Omental fat pad (tissue), 4 donors: ENCODE results near the gene LMCD1. TPM values are rescaled to one million over a fixed set of nuclear protein-coding genes. Genes with fewer than 3 reads are reported as not detected.

Experiments
- ATAC-seq: fragments of 150-250 bp; one replicate; pipeline ENCODE4 v1.9.1; 2016; ENCODE audit warnings: mild to moderate bottlenecking, moderate library complexity; ENCODE audit not compliant: low FRiP score
- DNase-seq: peaks from one replicate; pipeline ENCODE4 v3.0.0-alpha.2; 2019; ENCODE audit warnings: low spot score
- CTCF ChIP-seq, 3 donors: fragments of 450-650 bp; IDR thresholded peaks; one replicate each; pipeline ENCODE4 v1.5.1; 2016 to 2017; ENCODE audit warnings: antibody characterized with exemption in 3 of 3, mild to moderate bottlenecking in 3 of 3, moderate library complexity in 2 of 3
- total RNA-seq, 4 donors: library from RNA; depleted of rRNA; stranded (reverse); fragments of >200 nt; gene quantifications; one replicate each; pipeline ENCODE4 v1.1.0, GENCODE V29; 2016

The LMCD1 gene
- total RNA-seq, 4 donors from 2014 or later, result 135 to 1,380 (median 270) TPM

GRCh38 chr3:8599146-8599545, 97.5 kb downstream of the LMCD1 start:
- DNase-seq (no peak), ATAC-seq (no peak)
- no peak for TF ChIP-seq CTCF (IDR thresholded peaks at IDR 0.05)

- no peak for TF ChIP-seq CTCF (IDR thresholded peaks at IDR 0.05)
- no peak for DNase-seq
- ATAC-seq, result no peak
These were observed 98.8 kb downstream of the LMCD1 start for GRCh38 chr3:8600457-8600856.

GRCh38 chr3:8603115-8603710, 101.6 kb downstream of the LMCD1 start:
- peak; percentile 23 for ATAC-seq
- DNase-seq, result no peak
- TF ChIP-seq CTCF (IDR thresholded peaks at IDR 0.05), result no peak

GRCh38 chr3:8604006-8604405, 102.4 kb downstream of the LMCD1 start:
- DNase-seq (no peak), ATAC-seq (no peak)
- no peak for TF ChIP-seq CTCF (IDR thresholded peaks at IDR 0.05)

- DNase-seq (no peak), ATAC-seq (no peak)
- no peak for TF ChIP-seq CTCF (IDR thresholded peaks at IDR 0.05)
These were observed 103.4 kb downstream of the LMCD1 start for GRCh38 chr3:8604988-8605387.

- no peak for DNase-seq
- ATAC-seq, result no peak
- no peak for TF ChIP-seq CTCF (IDR thresholded peaks at IDR 0.05)
These were observed 105.1 kb downstream of the LMCD1 start for GRCh38 chr3:8606701-8607231.
